Measurements from ENCODE around the gene UBR4. TPM values are rescaled to one million over a fixed set of nuclear protein-coding genes. Genes with fewer than 3 reads are reported as not detected.

UBR4 gene
- total RNA-seq, 1 donor from 2014 or later, result 66.1 TPM

GRCh38 chr1:19109545-19109944 is 100.5 kb downstream of the UBR4 start:
- FAIRE-seq (no peak), DNase-seq (ENCODE audit: low read depth) (no peak)
- H3K36me3 ChIP-seq (ENCODE audit: control insufficient read depth, insufficient read depth, low read length), result peaks cover 46% of the 10 kb centered on the region
- TF ChIP-seq CTCF (IDR thresholded peaks at IDR 0.05; ENCODE audit: insufficient read depth, low read length, severe bottlenecking), result no peak
- no peaks in the 10 kb centered on the region for H3K27me3 ChIP-seq (ENCODE audit: control insufficient read depth, insufficient read depth, low read length)
- no peak overlapping the region for H3K4me3 ChIP-seq (ENCODE audit: low read depth, low read length)

DNA sequence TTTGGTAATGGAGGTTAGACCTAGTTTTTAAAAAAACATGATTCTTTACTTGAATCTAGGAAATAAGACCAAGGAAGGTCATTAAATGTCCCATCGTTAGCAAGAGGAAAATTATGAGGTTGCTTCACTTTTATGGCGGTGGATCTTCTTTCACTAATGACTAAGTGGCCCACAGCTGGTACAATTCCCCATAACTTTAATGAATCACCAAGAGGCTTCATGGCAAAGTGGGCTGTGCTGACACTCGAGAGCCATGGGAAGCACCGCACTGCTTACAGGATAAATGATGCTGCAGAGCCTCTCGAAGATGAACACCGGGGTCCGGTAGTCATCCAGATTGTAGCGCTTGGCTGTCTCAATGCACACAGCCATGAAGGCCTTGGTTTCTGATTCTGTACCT is 108.8 kb downstream of the UBR4 start:
- Histone ChIP-seq H3K4me3 (ENCODE audit: low read depth, low read length) (no peak overlapping the region), H3K27me3 (ENCODE audit: control insufficient read depth, insufficient read depth, low read length) (no peaks in the 10 kb centered on the region), H3K36me3 (ENCODE audit: control insufficient read depth, insufficient read depth, low read length) (peaks cover 23% of the 10 kb centered on the region)
- FAIRE-seq (no peak), DNase-seq (ENCODE audit: low read depth) (no peak)
- TF ChIP-seq CTCF (IDR thresholded peaks at IDR 0.05; ENCODE audit: insufficient read depth, low read length, severe bottlenecking), result no peak

DNA sequence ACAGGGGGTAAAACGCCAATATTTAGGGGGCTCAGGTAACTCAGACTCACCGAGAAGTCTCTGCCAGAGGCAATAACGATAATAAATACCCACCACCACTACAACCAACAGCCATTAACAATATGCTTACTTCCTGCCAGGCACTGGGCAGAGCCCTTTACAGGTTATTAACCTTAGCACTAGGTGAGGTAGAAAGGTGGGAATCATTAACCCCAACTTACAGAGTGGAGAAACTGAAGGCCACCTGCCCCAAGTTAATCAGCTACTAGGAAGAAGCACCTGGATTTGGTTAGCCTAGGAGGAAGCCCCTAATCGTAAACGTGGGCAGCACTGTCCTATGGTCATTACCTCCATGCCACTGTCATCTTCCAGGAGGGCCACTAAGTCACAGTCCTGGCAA is 110.0 kb downstream of the UBR4 start:
- no peak for DNase-seq (ENCODE audit: low read depth)

GRCh38 chr1:19096990-19097389 is 113.1 kb downstream of the UBR4 start:
- DNase-seq (ENCODE audit: low read depth), result no peak
- H3K27me3 ChIP-seq (ENCODE audit: control insufficient read depth, insufficient read depth, low read length), result no peaks in the 10 kb centered on the region
- TF ChIP-seq CTCF (IDR thresholded peaks at IDR 0.05; ENCODE audit: insufficient read depth, low read length, severe bottlenecking), result no peak
- FAIRE-seq, result no peak
- H3K36me3 ChIP-seq (ENCODE audit: control insufficient read depth, insufficient read depth, low read length), result peaks cover 50% of the 10 kb centered on the region
- H3K4me3 ChIP-seq (ENCODE audit: low read depth, low read length), result no peak overlapping the region

More for the DNA sequence above, 110.0 kb downstream of the UBR4 start:
- TF ChIP-seq CTCF (IDR thresholded peaks at IDR 0.05; ENCODE audit: insufficient read depth, low read length, severe bottlenecking), result no peak
- no peaks in the 10 kb centered on the region for H3K27me3 ChIP-seq (ENCODE audit: control insufficient read depth, insufficient read depth, low read length)
- no peak overlapping the region for H3K4me3 ChIP-seq (ENCODE audit: low read depth, low read length)
- no peak for FAIRE-seq
- H3K36me3 ChIP-seq (ENCODE audit: control insufficient read depth, insufficient read depth, low read length), result peaks cover 28% of the 10 kb centered on the region

GRCh38 chr1:19096036-19096833 is 113.8 kb downstream of the UBR4 start:
- peak; percentile 53 for DNase-seq (ENCODE audit: low read depth)
- TF ChIP-seq CTCF (IDR thresholded peaks at IDR 0.05; ENCODE audit: insufficient read depth, low read length, severe bottlenecking), result peak; percentile 87
- no peaks in the 10 kb centered on the region for H3K27me3 ChIP-seq (ENCODE audit: control insufficient read depth, insufficient read depth, low read length)
- no peak overlapping the region for H3K4me3 ChIP-seq (ENCODE audit: low read depth, low read length)
- FAIRE-seq, result no peak
- peaks cover 50% of the 10 kb centered on the region for H3K36me3 ChIP-seq (ENCODE audit: control insufficient read depth, insufficient read depth, low read length)
